DMS53 treated with DMSO at 0.1 percent for 48 hours (cell line): ENCODE data around the gene GNA12.
A peak's percentile ranks its signal among the peaks of the same experiment; 100 is the strongest.

Source experiments
- DNase-seq: peaks from one replicate; lab custom pipeline; 2025; ENCODE audit not compliant: unreplicated experiment; lab: John Stamatoyannopoulos, UW

GNA12 gene

GRCh38 chr7:2785071-2785500 is 59.0 kb downstream of the GNA12 start:
- DNase-seq = no peak

- DNase-seq = no peak
Measured at GRCh38 chr7:2782565-2782964, 61.5 kb downstream of the GNA12 start.

GRCh38 chr7:2782121-2782520 is 62.0 kb downstream of the GNA12 start:
- DNase-seq = no peak

GRCh38 chr7:2781636-2782035 is 62.5 kb downstream of the GNA12 start:
- no peak for DNase-seq

- DNase-seq = no peak
Measured at GRCh38 chr7:2779051-2779450, 65.1 kb downstream of the GNA12 start.

GRCh38 chr7:2777898-2778535 is 66.1 kb downstream of the GNA12 start:
- no peak for DNase-seq

GRCh38 chr7:2776401-2776800 is 67.7 kb downstream of the GNA12 start:
- no peak for DNase-seq

- DNase-seq = no peak
Measured at GRCh38 chr7:2775785-2776184, 68.3 kb downstream of the GNA12 start.

- DNase-seq = no peak
Measured at GRCh38 chr7:2775376-2775775, 68.7 kb downstream of the GNA12 start.

GRCh38 chr7:2774935-2775334 is 69.2 kb downstream of the GNA12 start:
- no peak for DNase-seq

GRCh38 chr7:2774280-2774679 is 69.8 kb downstream of the GNA12 start:
- no peak for DNase-seq

GRCh38 chr7:2773608-2774007 is 70.5 kb downstream of the GNA12 start:
- DNase-seq = no peak

GRCh38 chr7:2771274-2771731 is 72.8 kb downstream of the GNA12 start:
- no peak for DNase-seq

- no peak for DNase-seq
Measured at GRCh38 chr7:2764621-2765020, 79.5 kb downstream of the GNA12 start.

GRCh38 chr7:2763597-2763996 is 80.5 kb downstream of the GNA12 start:
- no peak for DNase-seq

- DNase-seq = no peak
Measured at GRCh38 chr7:2761801-2762497, 82.2 kb downstream of the GNA12 start.

GRCh38 chr7:2761131-2761624 is 82.9 kb downstream of the GNA12 start:
- DNase-seq = no peak

GRCh38 chr7:2760098-2760889 is 83.8 kb downstream of the GNA12 start:
- peak; percentile 28 for DNase-seq

- DNase-seq = no peak
Measured at GRCh38 chr7:2759736-2760097, 84.4 kb downstream of the GNA12 start.

- DNase-seq = no peak
Measured at GRCh38 chr7:2758673-2759616, 85.2 kb downstream of the GNA12 start.
